K562 (cell line): ENCODE results near the gene AHI1. TPM values are rescaled to one million over a fixed set of nuclear protein-coding genes. Genes with fewer than 3 reads are reported as not detected.
A peak's percentile ranks its signal among the peaks of the same experiment; 100 is the strongest.

ENCODE experiments used
- BCOR ChIP-seq: fragments of 450-650 bp; IDR thresholded peaks from 2 replicates; pipeline ENCODE4 v1.6.1; 2016
- BHLHE40 ChIP-seq: IDR thresholded peaks from 2 replicates; pipeline ENCODE4 v1.6.1; 2011; ENCODE audit warnings: low read length, improper control_type of control experiment
- CREB1 ChIP-seq, 2 experiments: sonication (generic) in 1 of 2; formaldehyde crosslinking in 1 of 2; IDR thresholded peaks; 2 replicates each; pipeline versions ENCODE4 v1.6.1 to v1.8.0; 2012 to 2022; ENCODE audit warnings: inconsistent platforms in 1 of 2, mild to moderate bottlenecking in 1 of 2, missing genetic modification reagents in 1 of 2, moderate library complexity in 1 of 2
- ESRRA ChIP-seq: fragments of 450-650 bp; IDR thresholded peaks from 2 replicates; pipeline ENCODE4 v1.6.1; 2014; ENCODE audit warnings: low read depth, mild to moderate bottlenecking, moderate library complexity, borderline replicate concordance
- FOXJ2 ChIP-seq: fragments of 200-800 bp; sonication (Bioruptor generic); IDR thresholded peaks from 2 replicates; pipeline ENCODE4 v1.6.1; 2016; ENCODE audit warnings: missing genetic modification characterization, missing compliant biosample characterization
- KLF13 ChIP-seq: fragments of 450-650 bp; IDR thresholded peaks from 2 replicates; pipeline ENCODE4 v1.6.1; 2016; ENCODE audit warnings: missing genetic modification characterization, low read depth, mild to moderate bottlenecking, missing compliant biosample characterization, moderate library complexity, borderline replicate concordance
- NFIX ChIP-seq: fragments of 250-450 bp; sonication (Bioruptor Pico); IDR thresholded peaks from 2 replicates; pipeline ENCODE4 v1.4.0; 2020; ENCODE audit warnings: low read depth, mild to moderate bottlenecking, moderate library complexity
- POLR3A ChIP-seq: IDR thresholded peaks from 2 replicates; pipeline ENCODE4 v1.6.1; 2011; ENCODE audit warnings: borderline replicate concordance, mild to moderate bottlenecking, moderate library complexity; ENCODE audit not compliant: insufficient read length, insufficient read depth; ENCODE audit errors: extremely low read depth
- RFX5 ChIP-seq: IDR thresholded peaks from 2 replicates; pipeline ENCODE4 v1.6.1; 2011; ENCODE audit warnings: low read depth, mild to moderate bottlenecking, improper control_type of control experiment, low read length
- SMARCC2 ChIP-seq: fragments of 450-650 bp; IDR thresholded peaks from 2 replicates; pipeline ENCODE4 v1.6.1; 2017; ENCODE audit warnings: antibody characterized with exemption, moderate library complexity, mild to moderate bottlenecking, low read depth
- TBP ChIP-seq: optimal IDR thresholded peaks from 2 replicates; pipeline ENCODE3; 2011; ENCODE audit warnings: low read depth, low read length, improper control_type of control experiment
- THRAP3 ChIP-seq: fragments of 450-650 bp; IDR thresholded peaks from 2 replicates; pipeline ENCODE4 v1.6.1; 2016; ENCODE audit warnings: mild to moderate bottlenecking, inconsistent platforms, borderline replicate concordance
- ZNF57 ChIP-seq: fragments of 450-650 bp; formaldehyde crosslinking; IDR thresholded peaks from 2 replicates; pipeline ENCODE4 v1.4.0; 2020; ENCODE audit warnings: mild to moderate bottlenecking, moderate library complexity
- polyA plus RNA-seq, 8 experiments: library from polyadenylated mRNA; depleted of rRNA in 4 of 8; stranded (reverse) in 5 of 8; unstranded in 3 of 8; fragments of >200 nt; fragmentation: Nextera tagmentation in 2 of 8; fragmentation: Illumina TruSeq in 1 of 8; extraction: Ambion mirVana in 2 of 8; extraction: Trizol in 1 of 8; gene quantifications; 2 replicates each; pipeline versions ENCODE4 v1.2.1 to v1.2.3, GENCODE V29; 2011 to 2014; ENCODE audit warnings: inconsistent platforms in 1 of 8, missing spikeins in 1 of 8
- total RNA-seq, 7 experiments: library from RNA; depleted of rRNA in 6 of 7; stranded (reverse); fragments of >200 nt in 6 of 7; fragmentation: Illumina TruSeq in 2 of 7; extraction: Trizol in 2 of 7; gene quantifications; 2 replicates each; pipeline versions ENCODE4 v1.2.1 to v1.2.3, GENCODE V29; 2011 to 2021; ENCODE audit warnings: low replicate concordance in 1 of 7
- TF ChIP-seq, protein P1 (sequence below): fragments of 450-650 bp; formaldehyde crosslinking; conservative IDR thresholded peaks from 2 replicates; pipeline ENCODE4 v1.4.0; 2022; ENCODE audit warnings: mild to moderate bottlenecking, missing genetic modification characterization
- TF ChIP-seq, protein P2 (sequence below), 2 experiments: fragments of 450-650 bp in 1 of 2; sonication (generic) in 1 of 2; formaldehyde crosslinking in 1 of 2; IDR thresholded peaks in 1 of 2; conservative IDR thresholded peaks in 1 of 2; 2 replicates each; pipeline versions ENCODE4 v1.6.1 to v1.8.1; 2016 to 2023; ENCODE audit warnings: mild to moderate bottlenecking in 2 of 2, moderate library complexity in 2 of 2, inconsistent platforms in 1 of 2, missing genetic modification reagents in 1 of 2
- TF ChIP-seq, protein P3 (sequence below): sonication (generic); formaldehyde crosslinking; IDR thresholded peaks from 2 replicates; pipeline ENCODE4 v1.8.0; 2023; ENCODE audit warnings: mild to moderate bottlenecking, missing genetic modification reagents
- TF ChIP-seq, protein P4 (sequence below), 2 experiments: IDR thresholded peaks in 1 of 2; conservative IDR thresholded peaks in 1 of 2; 2 replicates each; pipeline ENCODE4 v1.6.1; 2016; ENCODE audit warnings: low read depth in 2 of 2, mild to moderate bottlenecking in 1 of 2, missing compliant biosample characterization in 1 of 2, missing genetic modification characterization in 1 of 2, moderate library complexity in 1 of 2

AHI1 gene
- total and polyA plus RNA-seq, 9 of the 15 experiments (the other 6 are each of a cell fraction or from before 2014, with no cell fraction given): 24.7 to 54.9 (median 32.2) TPM

GRCh38 chr6:135325624-135326424, 171.7 kb downstream of the AHI1 start (continued):
- TF ChIP-seq ESRRA (no peak; the same call in 1 of the 2 replicates), POLR3A (no peak), CREB1 (IDR thresholded peaks at IDR 0.05) (peak; percentile 58; the same call in 1 of the 2 replicates), CREB1 (CRISPR knock-in tag; IDR thresholded peaks at IDR 0.05) (no peak), RFX5 (no peak), TBP (no peak), SMARCC2 (peak; percentile 55), BCOR (no peak), THRAP3 (no peak), KLF13 (tag) (no peak), BHLHE40 (peak; percentile 19; the same call in 1 of the 2 replicates), ZNF57 (CRISPR knock-in tag) (no peak), FOXJ2 (0 out of 2 replicates have a peak, but pooled peaks have one; percentile 40), NFIX (CRISPR knock-in tag) (no peak)
- TF ChIP-seq, protein P1, sequence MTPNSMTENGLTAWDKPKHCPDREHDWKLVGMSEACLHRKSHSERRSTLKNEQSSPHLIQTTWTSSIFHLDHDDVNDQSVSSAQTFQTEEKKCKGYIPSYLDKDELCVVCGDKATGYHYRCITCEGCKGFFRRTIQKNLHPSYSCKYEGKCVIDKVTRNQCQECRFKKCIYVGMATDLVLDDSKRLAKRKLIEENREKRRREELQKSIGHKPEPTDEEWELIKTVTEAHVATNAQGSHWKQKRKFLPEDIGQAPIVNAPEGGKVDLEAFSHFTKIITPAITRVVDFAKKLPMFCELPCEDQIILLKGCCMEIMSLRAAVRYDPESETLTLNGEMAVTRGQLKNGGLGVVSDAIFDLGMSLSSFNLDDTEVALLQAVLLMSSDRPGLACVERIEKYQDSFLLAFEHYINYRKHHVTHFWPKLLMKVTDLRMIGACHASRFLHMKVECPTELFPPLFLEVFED: no peak
- TF ChIP-seq, protein P2, sequence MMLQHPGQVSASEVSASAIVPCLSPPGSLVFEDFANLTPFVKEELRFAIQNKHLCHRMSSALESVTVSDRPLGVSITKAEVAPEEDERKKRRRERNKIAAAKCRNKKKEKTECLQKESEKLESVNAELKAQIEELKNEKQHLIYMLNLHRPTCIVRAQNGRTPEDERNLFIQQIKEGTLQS (IDR thresholded peaks at IDR 0.05): peak; percentile 67; the same call in 1 of the 2 replicates
- TF ChIP-seq, protein P2 (CRISPR knock-in tag; conservative IDR thresholded peaks at IDR 0.05): no peak
- TF ChIP-seq, protein P3, sequence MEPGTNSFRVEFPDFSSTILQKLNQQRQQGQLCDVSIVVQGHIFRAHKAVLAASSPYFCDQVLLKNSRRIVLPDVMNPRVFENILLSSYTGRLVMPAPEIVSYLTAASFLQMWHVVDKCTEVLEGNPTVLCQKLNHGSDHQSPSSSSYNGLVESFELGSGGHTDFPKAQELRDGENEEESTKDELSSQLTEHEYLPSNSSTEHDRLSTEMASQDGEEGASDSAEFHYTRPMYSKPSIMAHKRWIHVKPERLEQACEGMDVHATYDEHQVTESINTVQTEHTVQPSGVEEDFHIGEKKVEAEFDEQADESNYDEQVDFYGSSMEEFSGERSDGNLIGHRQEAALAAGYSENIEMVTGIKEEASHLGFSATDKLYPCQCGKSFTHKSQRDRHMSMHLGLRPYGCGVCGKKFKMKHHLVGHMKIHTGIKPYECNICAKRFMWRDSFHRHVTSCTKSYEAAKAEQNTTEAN (CRISPR knock-in tag): no peak
- TF ChIP-seq, protein P4, sequence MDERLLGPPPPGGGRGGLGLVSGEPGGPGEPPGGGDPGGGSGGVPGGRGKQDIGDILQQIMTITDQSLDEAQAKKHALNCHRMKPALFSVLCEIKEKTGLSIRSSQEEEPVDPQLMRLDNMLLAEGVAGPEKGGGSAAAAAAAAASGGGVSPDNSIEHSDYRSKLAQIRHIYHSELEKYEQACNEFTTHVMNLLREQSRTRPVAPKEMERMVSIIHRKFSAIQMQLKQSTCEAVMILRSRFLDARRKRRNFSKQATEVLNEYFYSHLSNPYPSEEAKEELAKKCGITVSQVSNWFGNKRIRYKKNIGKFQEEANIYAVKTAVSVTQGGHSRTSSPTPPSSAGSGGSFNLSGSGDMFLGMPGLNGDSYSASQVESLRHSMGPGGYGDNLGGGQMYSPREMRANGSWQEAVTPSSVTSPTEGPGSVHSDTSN (CRISPR knock-in tag; IDR thresholded peaks at IDR 0.05; ENCODE audit: low read depth): no peak
- TF ChIP-seq, protein P4 (tag; conservative IDR thresholded peaks at IDR 0.05; ENCODE audit: low read depth): no peak
